Peyer's patch (tissue), 4 donors: ENCODE results near the gene LMBR1L.

Experiments
- CTCF ChIP-seq, 6 experiments: fragments of 450-650 bp in 4 of 6; fragments of 200-600 bp in 2 of 6; sonication (generic) in 1 of 6; IDR thresholded peaks; one replicate each; pipeline ENCODE4 v1.5.1; 2017 to 2019; ENCODE audit warnings: antibody characterized with exemption in 6 of 6, mild to moderate bottlenecking in 3 of 6, moderate library complexity in 1 of 6
- POLR2A ChIP-seq, 2 donors: fragments of 450-650 bp; IDR thresholded peaks; one replicate each; pipeline ENCODE4 v1.5.1; 2017; ENCODE audit warnings: antibody characterized with exemption in 2 of 2, mild to moderate bottlenecking in 2 of 2, moderate library complexity in 2 of 2

DNA sequence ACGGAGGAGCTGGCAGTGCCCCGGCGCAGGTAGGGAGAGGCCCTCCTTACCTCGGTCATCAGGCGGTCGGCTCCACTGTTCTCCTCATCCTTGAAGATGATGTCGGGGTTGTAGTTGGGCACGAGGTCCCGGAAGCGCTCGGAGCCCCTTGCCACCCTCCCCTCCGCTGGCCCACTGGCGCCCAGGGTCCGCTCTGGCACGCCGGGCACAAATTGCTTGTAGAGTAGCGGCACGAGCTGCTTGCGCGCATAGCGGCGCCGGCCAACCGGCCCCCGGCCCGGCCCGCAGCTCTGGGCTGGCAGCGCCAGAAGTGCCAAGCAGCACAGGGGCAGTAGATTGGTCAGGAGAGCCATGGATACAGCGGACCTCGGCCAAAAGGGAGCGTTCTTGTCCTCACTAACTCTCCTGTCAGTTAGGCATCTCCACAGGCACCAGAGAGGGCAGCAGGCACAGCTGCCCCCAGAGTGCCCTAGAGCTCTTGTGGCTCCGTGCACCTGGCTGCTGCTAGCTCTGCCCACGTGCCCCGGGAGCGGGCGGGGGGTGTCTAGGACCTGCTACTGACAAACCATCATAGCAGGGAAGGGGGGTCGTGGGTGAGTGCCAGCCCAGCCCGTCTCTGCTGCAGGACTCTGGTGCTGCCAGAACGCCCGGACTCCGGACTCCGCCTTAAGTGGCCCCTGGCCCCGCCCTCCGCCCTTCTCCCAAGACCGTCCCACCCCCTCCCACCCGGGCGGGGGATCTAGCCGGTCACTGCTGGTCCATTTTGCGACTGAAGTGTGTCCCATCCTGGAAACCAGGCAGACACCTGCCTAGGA is 16.3 kb downstream of the LMBR1L start, which contains the start of gene DHH:
- TF ChIP-seq POLR2A (IDR thresholded peaks at IDR 0.05) (no peak), CTCF (IDR thresholded peaks at IDR 0.05) (no peak)
